Astrocyte (in vitro differentiated cells and primary cell): ENCODE data around the gene KDM4B.

Experiments
- CTCF ChIP-seq: IDR thresholded peaks from 2 replicates; pipeline ENCODE4 v1.5.1; 2011; ENCODE audit warnings: low read depth, mild to moderate bottlenecking, inconsistent platforms, low read length, moderate library complexity; ENCODE audit not compliant: insufficient read depth
- EZH2 ChIP-seq: IDR thresholded peaks from 2 replicates; pipeline ENCODE4 v1.6.1; 2012; ENCODE audit warnings: mild to moderate bottlenecking, low read length, inconsistent platforms; ENCODE audit not compliant: insufficient read depth

GRCh38 chr19:5092481-5092843, 123.5 kb downstream of the KDM4B start:
- TF ChIP-seq CTCF, result no peak
- no peak for TF ChIP-seq EZH2
